LNCAP (cell line): ENCODE data around the gene LHPP.

Experiments
- TF ChIP-seq, protein P1 (sequence below): fragments of 450-650 bp; IDR thresholded peaks from 2 replicates; pipeline ENCODE4 v1.5.1; 2017; ENCODE audit warnings: mild to moderate bottlenecking

Gene LHPP

DNA sequence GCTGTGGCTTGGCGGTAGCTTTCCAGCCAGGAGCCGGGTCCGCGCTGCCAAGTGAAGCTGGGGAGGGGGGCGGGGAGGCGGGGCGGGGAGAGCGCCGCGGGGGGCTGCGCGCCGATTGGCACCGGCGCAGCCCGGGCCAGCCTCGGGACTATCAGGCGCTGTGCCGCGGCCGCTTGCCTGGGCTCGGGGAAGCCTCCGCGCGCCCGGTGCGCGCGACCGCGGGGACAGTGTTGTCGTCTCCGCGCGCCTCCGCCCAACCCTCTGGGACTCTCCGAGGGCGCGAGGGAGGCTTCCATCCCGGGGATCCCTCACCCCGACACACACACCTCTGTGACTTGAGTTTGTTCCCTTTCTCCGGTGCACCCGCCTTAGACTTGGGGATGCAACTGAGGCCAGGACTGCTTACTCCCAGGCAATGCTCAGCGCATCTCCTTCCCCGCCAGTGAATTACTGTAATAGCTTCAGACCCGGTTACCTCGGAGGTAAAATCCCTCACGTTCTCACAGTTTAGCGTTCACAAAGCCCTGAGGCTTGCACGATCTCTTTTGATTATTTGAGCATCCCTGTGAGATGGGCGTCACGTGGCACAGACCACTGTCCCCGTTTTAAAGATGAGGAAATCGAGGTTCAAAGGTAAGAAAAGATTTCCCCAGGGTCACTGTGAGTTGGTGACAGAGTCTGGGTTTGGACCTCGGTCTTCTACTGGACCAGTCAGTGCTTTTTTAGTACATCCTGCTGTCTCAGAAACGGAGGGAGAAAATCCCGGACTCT, 11.4 kb upstream of the LHPP start, which contains the start of gene NKX1-2:
Gene NKX1-2, minus strand, starts transcription at position 24 of the 771 bp plus-strand sequence. CDS start 92 bp downstream, outside the sequence.
- TF ChIP-seq, protein P1, sequence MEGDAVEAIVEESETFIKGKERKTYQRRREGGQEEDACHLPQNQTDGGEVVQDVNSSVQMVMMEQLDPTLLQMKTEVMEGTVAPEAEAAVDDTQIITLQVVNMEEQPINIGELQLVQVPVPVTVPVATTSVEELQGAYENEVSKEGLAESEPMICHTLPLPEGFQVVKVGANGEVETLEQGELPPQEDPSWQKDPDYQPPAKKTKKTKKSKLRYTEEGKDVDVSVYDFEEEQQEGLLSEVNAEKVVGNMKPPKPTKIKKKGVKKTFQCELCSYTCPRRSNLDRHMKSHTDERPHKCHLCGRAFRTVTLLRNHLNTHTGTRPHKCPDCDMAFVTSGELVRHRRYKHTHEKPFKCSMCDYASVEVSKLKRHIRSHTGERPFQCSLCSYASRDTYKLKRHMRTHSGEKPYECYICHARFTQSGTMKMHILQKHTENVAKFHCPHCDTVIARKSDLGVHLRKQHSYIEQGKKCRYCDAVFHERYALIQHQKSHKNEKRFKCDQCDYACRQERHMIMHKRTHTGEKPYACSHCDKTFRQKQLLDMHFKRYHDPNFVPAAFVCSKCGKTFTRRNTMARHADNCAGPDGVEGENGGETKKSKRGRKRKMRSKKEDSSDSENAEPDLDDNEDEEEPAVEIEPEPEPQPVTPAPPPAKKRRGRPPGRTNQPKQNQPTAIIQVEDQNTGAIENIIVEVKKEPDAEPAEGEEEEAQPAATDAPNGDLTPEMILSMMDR: no peak

DNA sequence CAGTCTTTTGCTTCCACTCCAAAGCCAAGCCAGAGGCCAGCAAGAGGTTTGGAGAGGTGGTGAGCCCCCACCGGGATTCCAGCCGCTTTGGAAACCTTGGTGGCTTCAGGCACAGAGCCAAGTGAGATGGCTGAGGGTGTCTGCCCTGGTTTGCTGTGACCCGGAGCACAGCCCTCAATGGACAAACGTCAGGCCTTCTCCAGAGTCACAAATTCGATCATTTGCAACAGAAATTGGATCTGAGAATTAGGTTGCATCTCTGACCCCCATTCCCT, 10.9 kb upstream of the LHPP start:
- TF ChIP-seq, protein P1: no peak

DNA sequence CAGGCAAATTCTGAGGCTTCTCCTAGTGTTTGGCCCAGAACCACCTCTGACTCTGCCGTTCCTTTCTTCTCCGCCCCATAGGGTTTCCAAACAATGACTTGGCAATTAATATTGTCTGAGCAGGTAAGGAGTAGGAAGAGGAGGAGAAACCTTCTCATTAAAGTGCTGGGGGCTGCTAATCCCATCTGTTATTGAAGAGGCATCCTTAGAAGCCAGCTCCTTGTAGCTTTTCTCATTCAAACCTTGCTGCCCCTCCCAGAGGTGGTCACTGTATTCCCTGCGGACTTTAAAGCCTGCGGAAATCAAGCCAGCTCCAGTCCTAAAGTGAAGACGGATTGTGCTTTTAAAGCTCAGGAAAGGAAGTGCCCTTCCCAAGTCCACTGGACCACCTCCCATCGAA, 10.3 kb upstream of the LHPP start:
- TF ChIP-seq, protein P1: no peak

DNA sequence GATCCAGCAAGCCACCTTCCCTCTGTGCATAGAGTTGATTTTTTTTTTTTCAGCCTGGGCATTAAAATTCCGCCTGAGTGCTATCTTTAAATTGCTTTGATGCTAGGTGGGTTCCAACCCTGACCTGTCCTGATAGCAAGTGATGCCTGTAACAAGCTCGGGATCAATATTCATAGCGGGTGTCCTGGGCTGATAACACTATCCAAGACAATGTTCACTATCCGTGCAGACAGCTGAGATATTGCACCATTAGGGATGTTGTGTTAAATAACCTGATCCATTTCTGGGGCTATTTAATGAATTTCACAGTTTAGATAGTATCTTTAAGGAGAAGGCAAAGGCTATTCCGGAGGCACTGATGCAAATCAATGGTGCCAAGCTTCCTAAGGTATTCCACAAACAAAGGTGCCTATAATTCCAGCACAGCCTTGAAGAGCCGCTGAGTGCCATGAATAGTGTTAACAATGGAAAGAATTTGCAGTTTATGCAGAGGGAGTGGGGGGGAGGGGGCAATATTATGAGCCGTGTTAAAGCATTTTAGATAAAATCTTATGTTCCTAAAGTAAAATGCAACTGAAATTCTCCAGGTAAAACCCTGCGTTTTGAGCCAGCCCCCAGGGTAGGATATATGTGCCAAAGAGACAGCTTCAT, 7.5 kb upstream of the LHPP start:
- TF ChIP-seq, protein P1: no peak

DNA sequence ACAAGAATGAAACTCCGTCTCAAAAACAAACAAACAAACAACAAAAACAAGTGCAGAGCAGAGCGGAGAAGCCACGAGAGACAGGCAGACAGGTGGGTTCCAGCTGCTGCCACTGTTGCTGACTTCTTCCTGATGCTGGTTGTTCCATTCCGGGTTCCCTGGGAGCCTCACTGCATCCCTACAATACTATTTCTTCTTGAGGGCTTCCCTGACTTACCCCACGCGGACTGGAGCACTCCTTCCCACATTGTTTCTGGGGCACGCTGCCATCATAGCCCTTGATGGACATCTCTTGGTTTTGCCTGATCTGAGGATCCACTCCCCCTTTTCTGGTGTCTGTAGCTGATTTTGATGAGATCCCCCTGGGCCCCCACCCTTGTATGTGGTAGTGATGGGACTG, 6.2 kb upstream of the LHPP start:
- TF ChIP-seq, protein P1: no peak

DNA sequence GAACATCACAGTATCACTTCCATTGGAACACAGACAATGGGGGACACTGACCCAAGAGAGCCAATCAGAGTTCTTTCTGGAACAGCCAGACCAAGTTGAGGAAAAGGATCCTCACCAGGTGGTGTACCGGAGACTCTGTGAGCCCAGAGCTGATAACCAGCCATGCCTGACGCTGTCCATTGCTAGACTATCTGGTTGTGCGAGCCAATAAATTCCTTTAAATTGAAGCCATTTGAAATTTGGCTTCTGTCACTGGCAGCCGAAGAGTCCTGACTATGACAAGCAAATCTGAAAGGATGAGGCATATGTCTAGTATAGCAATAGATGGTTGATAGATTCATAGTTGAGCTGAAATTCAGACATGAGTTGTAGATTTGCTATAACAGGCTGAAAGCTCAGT, 3.1 kb upstream of the LHPP start:
- TF ChIP-seq, protein P1: no peak

DNA sequence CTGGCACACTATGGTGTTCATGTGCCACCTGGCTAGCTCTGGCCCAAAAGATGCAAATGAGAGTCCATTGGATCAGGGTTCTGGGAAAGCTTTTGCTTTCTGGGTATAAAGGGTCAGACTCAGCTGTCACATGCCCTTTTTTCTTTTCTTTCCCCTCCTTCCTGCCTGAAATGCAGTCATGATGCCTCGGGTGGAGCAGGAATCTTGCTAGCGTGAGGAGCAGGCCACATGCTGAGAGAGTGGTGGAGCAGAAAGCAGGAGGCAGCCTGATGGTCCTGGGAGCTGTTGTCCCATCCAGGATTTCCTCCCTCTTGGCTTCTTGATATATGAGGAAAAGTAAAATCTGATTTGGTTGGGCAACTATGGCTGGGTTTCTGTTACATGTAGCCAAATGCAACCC, 2.7 kb upstream of the LHPP start:
- TF ChIP-seq, protein P1: no peak
